ENCODE data around the gene FBXW11. TPM values are rescaled to one million over a fixed set of nuclear protein-coding genes. Genes with fewer than 3 reads are reported as not detected.

The FBXW11 gene
- total and polyA plus RNA-seq, 10 donors: 7.5 to 72.1 (median 54.7) TPM

Other genes with a start within 250 kb of the FBXW11 start
- gene SMIM23, start 220.8 kb downstream of the FBXW11 start, total RNA-seq: not detected
- gene SMIM23, start 220.8 kb downstream of the FBXW11 start, polyA plus RNA-seq: not detected
- 100 to 1,000 TPM; 112 to 290 (median 182) TPM for gene STK10, start 181.6 kb upstream of the FBXW11 start, total RNA-seq
- 10 to 100 TPM; 34.0 to 60.0 (median 55.2) TPM for gene STK10, start 181.6 kb upstream of the FBXW11 start, polyA plus RNA-seq
- gene EFCAB9, start 187.5 kb upstream of the FBXW11 start, total RNA-seq: not detected
- not detected for gene EFCAB9, start 187.5 kb upstream of the FBXW11 start, polyA plus RNA-seq

Measured in spleen (tissue), 10 donors.